ENCODE measurements around the gene SLC6A7. TPM values are rescaled to one million over a fixed set of nuclear protein-coding genes. Genes with fewer than 3 reads are reported as not detected.
"Not testable (repeated sequence)": the region's sequence is repeated elsewhere in the genome, so short reads cannot be mapped to it uniquely, and the experiment has no call there.

SLC6A7 gene
- total RNA-seq, 2 experiments from 2014 or later, result not detected

DNA sequence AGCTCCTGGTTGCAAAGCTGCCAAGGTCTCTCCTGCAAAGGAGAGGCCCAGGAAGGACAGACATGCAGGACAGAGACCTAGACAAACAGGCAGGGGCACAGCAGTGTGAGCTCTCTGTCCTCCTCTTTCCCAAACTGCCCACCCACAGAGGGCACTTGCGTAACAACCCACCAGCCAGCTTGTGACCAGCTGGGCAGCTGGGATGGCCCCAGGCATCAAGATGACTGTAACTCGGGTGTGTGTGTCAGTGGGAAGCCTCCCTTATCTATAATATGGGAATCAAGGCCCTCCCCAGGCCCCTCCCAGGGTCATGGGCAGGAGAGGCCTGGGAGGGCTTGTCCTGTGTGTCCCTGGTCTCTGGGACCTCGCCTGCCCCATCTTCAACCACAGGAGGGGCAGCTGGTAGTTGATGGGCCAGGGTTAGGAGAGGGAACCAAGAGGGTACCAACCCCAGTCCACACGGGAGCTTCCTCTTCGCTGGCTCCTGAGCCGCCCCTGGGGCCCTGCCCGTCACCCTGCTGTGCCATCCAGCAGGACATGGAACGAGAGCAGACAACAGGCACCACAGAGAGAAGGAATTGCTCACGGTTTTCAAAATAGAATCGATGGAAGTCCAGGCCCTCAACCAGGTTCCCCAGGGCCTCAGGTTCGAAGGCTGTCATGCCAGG is 37.9 kb downstream of the SLC6A7 start:
- no peaks in the 10 kb centered on the region for H3K36me3 Mint-ChIP-seq (ENCODE audit: low read depth)
- DNase-seq (no peak), ATAC-seq (no peak)
- no peak overlapping the region for H3K4me3 Mint-ChIP-seq
- ChIA-PET CTCF (interaction anchor here (1.0 kb wide), 1 partner anchor 9 kb away, joined by 6 read pairs; no protein-coding TSS in a partner anchor), POLR2A (no interaction called here)
- H3K4me1 Mint-ChIP-seq (ENCODE audit: low read depth), result no peaks in the 10 kb centered on the region
- no peak overlapping the region for H3K27ac Mint-ChIP-seq
- H3K9me3 Mint-ChIP-seq (ENCODE audit: insufficient read depth), result no peaks in the 10 kb centered on the region
- no peaks in the 10 kb centered on the region for H3K27me3 Mint-ChIP-seq (ENCODE audit: low read depth)

DNA sequence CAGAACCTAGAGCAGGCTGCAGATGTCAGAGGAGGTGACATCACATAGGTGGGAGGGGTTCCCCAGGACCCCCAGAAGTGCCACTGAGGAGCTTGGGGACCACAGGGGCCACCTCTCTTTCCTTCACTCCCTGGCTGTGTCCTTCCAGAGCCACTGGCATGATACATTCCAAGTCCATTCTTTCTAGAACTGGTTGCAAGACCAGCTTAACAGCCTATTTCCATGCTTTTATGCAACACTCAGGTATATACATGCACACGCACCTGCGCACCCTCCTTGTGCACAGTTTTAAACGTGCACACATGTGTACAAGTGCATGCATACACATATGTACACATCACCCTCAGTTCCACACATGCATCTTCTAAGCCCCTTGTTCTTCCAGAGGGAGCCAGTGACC is 39.7 kb downstream of the SLC6A7 start:
- H3K4me3 Mint-ChIP-seq, result no peak overlapping the region
- H3K36me3 Mint-ChIP-seq (ENCODE audit: low read depth), result no peaks in the 10 kb centered on the region
- no peaks in the 10 kb centered on the region for H3K27me3 Mint-ChIP-seq (ENCODE audit: low read depth)
- ATAC-seq, result no peak
- ChIA-PET POLR2A (no interaction called here), CTCF (no interaction called here)
- no peaks in the 10 kb centered on the region for H3K9me3 Mint-ChIP-seq (ENCODE audit: insufficient read depth)
- H3K27ac Mint-ChIP-seq, result no peak overlapping the region
- DNase-seq, result no peak
- no peaks in the 10 kb centered on the region for H3K4me1 Mint-ChIP-seq (ENCODE audit: low read depth)

DNA sequence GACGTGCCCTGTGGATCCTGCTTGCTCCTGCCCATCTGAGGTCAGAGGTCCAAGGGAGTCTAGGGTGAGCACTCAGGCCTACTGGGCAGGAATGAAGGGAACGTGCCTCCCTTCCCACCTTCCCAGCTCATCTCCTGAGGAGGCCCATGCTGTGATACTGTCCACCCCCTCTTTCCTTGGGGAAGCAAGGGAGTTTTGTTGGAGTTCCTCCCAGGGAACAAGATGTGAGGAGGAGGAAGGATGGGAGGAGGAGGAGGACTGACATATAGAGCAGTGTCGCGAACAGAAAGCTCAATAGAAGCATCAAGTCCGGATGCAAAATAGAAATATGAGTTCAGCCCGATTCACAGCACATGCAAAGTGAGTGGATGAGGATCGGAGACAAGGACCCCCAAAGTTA is 41.0 kb downstream of the SLC6A7 start:
- no peaks in the 10 kb centered on the region for H3K4me1 Mint-ChIP-seq (ENCODE audit: low read depth)
- no peak overlapping the region for H3K4me3 Mint-ChIP-seq
- DNase-seq (no peak), ATAC-seq (no peak)
- CTCF ChIA-PET, result interaction anchor here (1.0 kb wide), 1 partner anchor 205 kb away, joined by 3 read pairs; no protein-coding TSS in a partner anchor
- H3K36me3 Mint-ChIP-seq (ENCODE audit: low read depth), result no peaks in the 10 kb centered on the region
- H3K27ac Mint-ChIP-seq, result no peak overlapping the region
- no peaks in the 10 kb centered on the region for H3K27me3 Mint-ChIP-seq (ENCODE audit: low read depth)
- POLR2A ChIA-PET, result no interaction called here
- no peaks in the 10 kb centered on the region for H3K9me3 Mint-ChIP-seq (ENCODE audit: insufficient read depth)

DNA sequence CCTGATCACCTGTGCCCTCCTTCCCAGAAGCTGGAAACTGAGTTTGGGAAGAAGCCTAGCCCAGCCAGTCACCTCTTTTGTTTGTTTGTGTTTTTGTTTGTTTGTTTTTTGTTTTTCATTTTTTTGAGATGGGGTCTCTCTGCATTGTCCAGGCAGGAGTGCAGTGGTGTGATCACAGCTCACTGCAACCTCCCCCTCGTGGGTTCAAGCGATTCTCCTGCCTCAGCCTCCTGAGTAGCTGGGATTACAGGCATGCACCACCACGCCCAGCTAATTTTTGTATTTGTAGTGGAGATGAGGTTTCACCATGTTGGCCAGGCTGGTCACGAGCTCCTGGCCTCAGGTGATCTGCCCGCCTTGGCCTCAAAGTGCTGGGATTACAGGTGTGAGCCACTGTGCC is 43.8 kb downstream of the SLC6A7 start:
- H3K4me3 Mint-ChIP-seq; H3K27ac Mint-ChIP-seq; H3K4me1 Mint-ChIP-seq (ENCODE audit: low read depth); DNase-seq; ATAC-seq; H3K27me3 Mint-ChIP-seq (ENCODE audit: low read depth); H3K9me3 Mint-ChIP-seq (ENCODE audit: insufficient read depth); H3K36me3 Mint-ChIP-seq (ENCODE audit: low read depth); POLR2A ChIA-PET: not testable (repeated sequence)
- CTCF ChIA-PET, result interaction anchor here (1.2 kb wide), 1 partner anchor 14 kb away, joined by 3 read pairs; no protein-coding TSS in a partner anchor

DNA sequence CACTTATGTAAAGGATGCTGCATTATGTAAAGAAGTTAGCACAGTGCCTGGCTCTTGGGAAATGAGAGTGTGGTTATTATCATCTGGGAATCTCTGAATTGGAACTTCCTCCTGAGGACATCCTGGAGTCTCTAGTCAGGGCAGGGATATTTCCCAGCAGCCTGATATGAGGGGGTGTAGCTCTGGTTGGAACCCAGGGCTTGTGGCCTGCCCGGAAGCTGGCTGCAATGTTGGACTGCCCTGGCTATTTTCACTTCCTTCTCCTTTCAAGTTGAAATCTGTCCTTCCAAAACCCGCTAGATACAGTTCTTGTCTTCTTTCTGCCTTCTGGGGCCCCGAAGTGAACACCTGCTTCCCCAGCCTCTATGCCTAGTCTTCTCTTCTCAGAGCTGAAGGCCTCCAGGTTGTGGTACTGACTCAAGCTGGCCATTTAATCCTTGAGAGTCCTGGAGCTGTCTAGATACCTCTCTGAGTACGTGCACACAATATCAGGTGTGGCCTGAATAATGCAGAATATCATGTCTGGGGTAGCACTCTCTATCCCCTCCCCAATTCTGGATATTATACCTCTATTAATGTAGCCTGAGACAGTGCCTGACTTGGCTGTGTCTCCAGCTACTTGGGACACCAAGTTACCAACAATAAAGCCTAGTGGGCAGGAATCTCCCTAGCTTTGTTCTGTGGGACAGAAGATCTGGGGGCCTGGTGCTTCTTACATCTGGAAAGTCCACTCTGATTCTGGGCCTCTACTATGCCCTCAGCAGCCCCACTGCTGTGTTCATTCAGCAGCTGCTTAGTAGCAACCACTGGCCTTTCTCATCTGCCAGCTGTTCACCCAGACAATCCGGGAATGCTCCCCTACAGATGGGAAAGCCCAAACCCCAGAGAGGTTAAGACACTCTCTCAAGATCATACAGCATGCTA is 45.0 kb downstream of the SLC6A7 start:
- H3K27me3 Mint-ChIP-seq (ENCODE audit: low read depth), result no peaks in the 10 kb centered on the region
- no peak for ATAC-seq
- H3K4me3 Mint-ChIP-seq, result no peak overlapping the region
- peaks cover 3% of the 10 kb centered on the region for H3K4me1 Mint-ChIP-seq (ENCODE audit: low read depth)
- no peak for DNase-seq
- no peaks in the 10 kb centered on the region for H3K36me3 Mint-ChIP-seq (ENCODE audit: low read depth)
- ChIA-PET POLR2A (no interaction called here), CTCF (interaction anchor here (1.2 to 2.3 kb wide), 3 partner anchors 17 to 105 kb away, joined by 3 to 6 read pairs (median 3); no protein-coding TSS in a partner anchor)
- H3K27ac Mint-ChIP-seq, result no peak overlapping the region
- no peaks in the 10 kb centered on the region for H3K9me3 Mint-ChIP-seq (ENCODE audit: insufficient read depth)

DNA sequence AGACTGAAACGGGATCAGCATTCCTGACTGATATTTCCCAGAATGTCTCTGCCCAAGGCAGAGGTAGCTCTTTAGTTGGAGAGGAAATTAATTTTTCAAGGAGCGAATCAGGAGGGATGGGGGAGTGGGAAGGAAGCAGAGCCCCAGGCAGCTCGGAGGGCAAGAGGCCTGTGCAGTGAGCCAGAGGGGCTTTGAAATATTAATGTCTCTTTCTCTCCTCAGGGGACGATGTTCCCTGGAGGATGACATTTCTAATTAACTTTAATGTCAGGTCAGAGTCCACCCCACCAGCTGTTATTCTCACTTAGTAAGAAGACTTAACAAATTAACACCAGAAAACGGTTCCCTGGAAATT is 45.6 kb downstream of the SLC6A7 start:
- ChIA-PET CTCF (interaction anchor here (1.2 to 2.3 kb wide), 3 partner anchors 17 to 106 kb away, joined by 3 to 6 read pairs (median 3); no protein-coding TSS in a partner anchor), POLR2A (no interaction called here)
- DNase-seq, result no peak
- Mint-ChIP-seq H3K27me3 (ENCODE audit: low read depth) (no peaks in the 10 kb centered on the region), H3K4me1 (ENCODE audit: low read depth) (peaks cover 3% of the 10 kb centered on the region), H3K9me3 (ENCODE audit: insufficient read depth) (no peaks in the 10 kb centered on the region), H3K27ac (no peak overlapping the region), H3K4me3 (no peak overlapping the region), H3K36me3 (ENCODE audit: low read depth) (no peaks in the 10 kb centered on the region)
- no peak for ATAC-seq

DNA sequence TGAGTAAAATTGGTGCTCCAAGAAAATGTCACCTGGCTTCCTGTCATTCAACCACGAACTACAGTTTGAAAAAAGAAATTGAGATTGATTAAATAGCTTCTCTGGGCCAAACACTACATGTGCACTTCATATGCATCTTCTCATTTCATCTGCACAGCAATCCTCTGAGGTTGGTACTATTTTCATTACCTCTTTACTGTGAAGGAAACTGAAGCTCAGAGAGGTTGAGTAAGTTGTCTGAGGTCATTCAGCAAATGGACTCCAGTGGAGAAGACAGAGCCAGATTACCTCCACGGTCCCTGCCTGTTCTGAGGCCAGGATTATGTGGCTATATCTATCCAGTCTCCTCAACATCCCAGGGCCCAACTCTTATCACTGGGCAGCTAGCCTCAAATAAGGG is 46.5 kb downstream of the SLC6A7 start:
- no peaks in the 10 kb centered on the region for H3K27me3 Mint-ChIP-seq (ENCODE audit: low read depth)
- H3K4me1 Mint-ChIP-seq (ENCODE audit: low read depth), result peaks cover 3% of the 10 kb centered on the region
- no peak overlapping the region for H3K27ac Mint-ChIP-seq
- H3K36me3 Mint-ChIP-seq (ENCODE audit: low read depth), result no peaks in the 10 kb centered on the region
- ChIA-PET POLR2A (no interaction called here), CTCF (interaction anchor here (2.3 kb wide), 1 partner anchor 18 kb away, joined by 6 read pairs; no protein-coding TSS in a partner anchor)
- no peaks in the 10 kb centered on the region for H3K9me3 Mint-ChIP-seq (ENCODE audit: insufficient read depth)
- ATAC-seq (no peak), DNase-seq (no peak)
- H3K4me3 Mint-ChIP-seq, result no peak overlapping the region

DNA sequence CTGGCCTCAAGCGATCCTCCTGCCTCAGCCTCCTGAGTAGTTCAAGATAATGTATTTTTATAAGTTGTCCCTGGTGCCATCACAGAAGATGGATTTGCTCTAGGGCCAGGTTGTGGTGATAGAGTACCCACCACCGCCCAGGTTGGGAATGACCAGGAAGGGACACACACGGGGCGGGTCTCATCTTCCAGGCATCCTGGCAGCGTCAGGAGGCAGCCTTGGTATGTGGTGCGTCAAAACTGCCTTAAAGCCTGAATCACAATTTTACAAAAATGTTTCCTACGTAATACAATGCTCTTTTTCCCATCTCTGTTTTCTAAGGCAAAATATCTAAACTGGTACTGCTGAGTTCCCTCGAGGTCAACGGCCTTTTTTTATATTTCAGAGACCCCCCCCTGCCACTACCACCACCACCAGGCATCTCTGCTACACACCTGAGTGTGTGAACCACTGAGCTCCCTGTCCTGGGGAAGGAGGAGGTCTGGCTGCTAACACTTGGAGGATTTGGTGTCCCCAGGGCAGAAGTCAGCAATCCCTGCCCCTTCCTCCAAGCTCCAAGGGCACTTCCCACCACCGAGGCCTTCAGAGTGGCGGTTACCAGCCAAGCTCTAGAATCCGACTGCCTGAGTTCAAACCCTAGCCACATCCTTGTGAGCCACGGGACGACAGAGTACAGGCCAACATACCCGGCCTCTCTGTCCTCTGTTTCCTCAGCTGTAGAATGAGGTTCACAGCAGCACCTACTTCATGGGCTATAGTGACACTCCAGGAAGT is 47.3 kb downstream of the SLC6A7 start:
- Mint-ChIP-seq H3K36me3 (ENCODE audit: low read depth) (no peaks in the 10 kb centered on the region), H3K4me3 (no peak overlapping the region), H3K4me1 (ENCODE audit: low read depth) (peaks cover 3% of the 10 kb centered on the region), H3K9me3 (ENCODE audit: insufficient read depth) (no peaks in the 10 kb centered on the region), H3K27me3 (ENCODE audit: low read depth) (no peaks in the 10 kb centered on the region), H3K27ac (no peak overlapping the region)
- POLR2A ChIA-PET, result no interaction called here
- CTCF ChIA-PET, result interaction anchor here (1.1 to 2.3 kb wide), 2 partner anchors 19 to 118 kb away, joined by 3 to 6 read pairs; no protein-coding TSS in a partner anchor
- no peak for DNase-seq
- ATAC-seq, result no peak

DNA sequence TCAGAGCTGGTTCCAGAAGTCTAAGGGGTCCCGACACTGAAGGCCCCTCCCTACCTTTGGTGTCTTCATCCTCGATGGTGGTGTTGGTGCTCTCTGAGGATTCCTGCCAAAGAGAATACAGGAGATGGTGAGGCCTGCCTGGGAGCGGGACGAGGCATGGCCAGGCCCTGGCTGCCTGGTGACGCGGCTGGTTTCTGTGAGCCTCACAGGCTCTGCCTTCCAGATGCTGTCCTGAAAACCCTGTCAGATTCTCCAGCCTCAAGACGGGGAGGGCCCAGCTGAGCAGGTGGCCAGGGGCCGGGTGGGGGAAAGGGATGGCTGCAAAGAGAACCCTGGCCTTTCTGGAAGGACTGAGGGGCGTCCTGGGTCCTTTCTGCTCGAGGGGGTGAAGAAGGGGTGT is 48.8 kb downstream of the SLC6A7 start:
- POLR2A ChIA-PET, result no interaction called here
- Mint-ChIP-seq H3K27me3 (ENCODE audit: low read depth) (no peaks in the 10 kb centered on the region), H3K4me3 (no peak overlapping the region), H3K36me3 (ENCODE audit: low read depth) (no peaks in the 10 kb centered on the region), H3K27ac (no peak overlapping the region), H3K9me3 (ENCODE audit: insufficient read depth) (no peaks in the 10 kb centered on the region), H3K4me1 (ENCODE audit: low read depth) (peaks cover 3% of the 10 kb centered on the region)
- CTCF ChIA-PET, result no interaction called here
- ATAC-seq (no peak), DNase-seq (no peak)

DNA sequence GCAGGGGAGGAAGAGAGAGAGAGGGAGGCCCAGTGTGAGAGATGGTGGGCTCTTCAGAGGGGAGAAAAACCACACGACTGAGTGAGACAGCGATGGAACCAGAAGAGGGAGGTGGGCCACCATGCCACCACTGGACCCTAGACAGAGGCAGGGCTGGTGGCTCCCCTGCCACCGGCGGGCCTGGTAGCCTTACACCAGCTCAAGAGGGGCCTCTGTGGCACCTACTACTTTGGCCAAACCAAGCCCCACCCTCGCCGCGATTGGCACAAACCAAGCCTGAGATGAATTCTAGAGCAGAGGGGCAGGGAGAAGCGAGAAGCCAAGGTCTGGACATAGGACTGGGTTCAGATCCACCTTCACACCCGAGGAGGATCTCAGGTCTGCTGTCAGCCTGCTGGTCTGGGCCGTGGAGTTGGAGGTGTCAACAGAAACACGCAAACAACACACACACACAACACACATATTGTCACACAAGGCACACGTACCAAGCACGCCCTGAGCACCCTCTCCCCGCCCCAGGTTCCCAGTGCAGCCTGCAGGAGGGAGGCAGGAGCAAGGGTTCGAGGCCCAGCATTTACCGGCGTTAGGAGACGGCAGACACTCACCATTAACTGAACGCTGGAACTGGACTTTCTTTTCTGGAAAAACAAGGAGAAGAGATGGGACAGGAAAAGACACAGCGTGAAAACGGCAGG is 49.4 kb downstream of the SLC6A7 start:
- Mint-ChIP-seq H3K36me3 (ENCODE audit: low read depth) (no peaks in the 10 kb centered on the region), H3K4me3 (no peak overlapping the region), H3K27ac (no peak overlapping the region), H3K4me1 (ENCODE audit: low read depth) (peaks cover 3% of the 10 kb centered on the region), H3K27me3 (ENCODE audit: low read depth) (no peaks in the 10 kb centered on the region), H3K9me3 (ENCODE audit: insufficient read depth) (no peaks in the 10 kb centered on the region)
- CTCF ChIA-PET, result no interaction called here
- POLR2A ChIA-PET, result no interaction called here
- ATAC-seq, result no peak
- DNase-seq, result no peak

DNA sequence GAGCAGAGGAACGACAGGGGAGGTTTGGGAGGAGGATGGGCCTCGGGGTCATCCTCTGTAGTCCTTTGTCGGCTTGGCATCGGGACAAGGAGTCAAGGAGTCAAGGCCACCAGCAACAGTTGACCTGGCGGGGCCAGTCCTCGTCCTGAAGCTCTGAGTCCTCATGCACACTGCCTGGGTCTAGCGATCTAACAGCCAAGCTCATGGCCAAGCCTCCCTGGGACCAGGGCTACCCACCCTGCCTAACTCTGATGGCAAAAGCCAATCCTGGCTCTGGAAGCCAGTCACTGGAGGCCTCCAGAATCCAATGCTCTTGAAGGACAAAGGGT is 49.9 kb downstream of the SLC6A7 start:
- H3K9me3 Mint-ChIP-seq (ENCODE audit: insufficient read depth), result no peaks in the 10 kb centered on the region
- ChIA-PET POLR2A (no interaction called here), CTCF (no interaction called here)
- ATAC-seq (no peak), DNase-seq (no peak)
- no peaks in the 10 kb centered on the region for H3K27me3 Mint-ChIP-seq (ENCODE audit: low read depth)
- H3K4me3 Mint-ChIP-seq, result no peak overlapping the region
- H3K36me3 Mint-ChIP-seq (ENCODE audit: low read depth), result no peaks in the 10 kb centered on the region
- H3K27ac Mint-ChIP-seq, result no peak overlapping the region
- H3K4me1 Mint-ChIP-seq (ENCODE audit: low read depth), result peaks cover 3% of the 10 kb centered on the region
